Endothelial cell of umbilical vein (primary cell): ENCODE data around the gene DDRGK1.

Experiments
- CTCF ChIP-seq, 2 donors: IDR thresholded peaks; 1 replicate in 1 of 2; 2 replicates in 1 of 2; pipeline ENCODE4 v1.5.1; 2011; ENCODE audit warnings: low read length in 2 of 2, mild to moderate bottlenecking in 2 of 2, moderate library complexity in 2 of 2, control low read depth in 1 of 2, inconsistent platforms in 1 of 2, low read depth in 1 of 2; ENCODE audit not compliant: insufficient read depth in 1 of 2; ENCODE audit errors: extremely low read depth in 1 of 2
- EZH2 ChIP-seq: IDR thresholded peaks from 2 replicates; pipeline ENCODE4 v1.6.1; 2012; ENCODE audit warnings: borderline replicate concordance, low read depth, mild to moderate bottlenecking, moderate library complexity, low read length, inconsistent platforms; ENCODE audit not compliant: severe bottlenecking
- FOS ChIP-seq: IDR thresholded peaks from 2 replicates; pipeline ENCODE4 v1.6.1; 2011; ENCODE audit warnings: mild to moderate bottlenecking, low read length, moderate library complexity, borderline replicate concordance; ENCODE audit not compliant: insufficient read depth
- JUN ChIP-seq: IDR thresholded peaks from 2 replicates; pipeline ENCODE4 v1.6.1; 2011; ENCODE audit warnings: borderline replicate concordance, low read depth; ENCODE audit not compliant: insufficient read length, insufficient read depth
- MAX ChIP-seq: IDR thresholded peaks from 2 replicates; pipeline ENCODE4 v1.6.1; 2011; ENCODE audit not compliant: insufficient read depth, insufficient read length
- POLR2A ChIP-seq: IDR thresholded peaks from 2 replicates; pipeline ENCODE4 v1.6.1; 2012; ENCODE audit warnings: low read depth, mild to moderate bottlenecking, control low read depth, low read length
- POLR2AphosphoS5 ChIP-seq: IDR thresholded peaks from 2 replicates; pipeline ENCODE4 v1.6.1; 2012; ENCODE audit warnings: low read depth, mild to moderate bottlenecking, control low read depth, low read length, moderate library complexity; ENCODE audit not compliant: insufficient read depth

GRCh38 chr20:3166913-3167342 is 37.6 kb downstream of the DDRGK1 start:
- no peak for TF ChIP-seq CTCF (IDR thresholded peaks at IDR 0.05; ENCODE audit: extremely low read depth in 1 of 2, insufficient read depth in 1 of 2, low read depth in 1 of 2, low read length in 2 of 2)
- no peak for TF ChIP-seq JUN
- TF ChIP-seq POLR2A, result no peak
- TF ChIP-seq EZH2, result no peak
- TF ChIP-seq POLR2AphosphoS5, result no peak
- no peak for TF ChIP-seq MAX
- no peak for TF ChIP-seq FOS
